ENCODE results near the gene SLC31A1. TPM values are rescaled to one million over a fixed set of nuclear protein-coding genes. Genes with fewer than 3 reads are reported as not detected.

Gene SLC31A1
- total and polyA plus RNA-seq, 2 experiments from 2014 or later, result 15.0 to 32.1 TPM

DNA sequence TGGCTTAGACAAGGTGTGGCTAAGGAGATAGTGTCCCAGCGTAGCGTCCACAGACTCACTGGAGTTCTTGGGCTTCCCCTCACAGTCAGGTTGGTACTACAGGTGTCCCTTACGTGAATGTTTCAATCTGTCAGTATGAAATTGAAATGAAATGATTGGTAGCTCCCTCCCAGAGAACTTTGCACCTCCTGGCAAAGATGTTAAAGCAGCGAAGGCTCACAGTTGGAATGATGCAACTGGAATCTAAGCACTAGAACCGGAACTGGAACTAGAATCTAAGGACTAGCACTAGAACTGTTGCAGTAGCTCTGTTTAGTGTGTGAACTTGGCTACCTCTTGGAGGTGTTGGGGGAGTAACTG is 1.1 kb downstream of the SLC31A1 start (continued):
- TF ChIP-seq, protein P1, sequence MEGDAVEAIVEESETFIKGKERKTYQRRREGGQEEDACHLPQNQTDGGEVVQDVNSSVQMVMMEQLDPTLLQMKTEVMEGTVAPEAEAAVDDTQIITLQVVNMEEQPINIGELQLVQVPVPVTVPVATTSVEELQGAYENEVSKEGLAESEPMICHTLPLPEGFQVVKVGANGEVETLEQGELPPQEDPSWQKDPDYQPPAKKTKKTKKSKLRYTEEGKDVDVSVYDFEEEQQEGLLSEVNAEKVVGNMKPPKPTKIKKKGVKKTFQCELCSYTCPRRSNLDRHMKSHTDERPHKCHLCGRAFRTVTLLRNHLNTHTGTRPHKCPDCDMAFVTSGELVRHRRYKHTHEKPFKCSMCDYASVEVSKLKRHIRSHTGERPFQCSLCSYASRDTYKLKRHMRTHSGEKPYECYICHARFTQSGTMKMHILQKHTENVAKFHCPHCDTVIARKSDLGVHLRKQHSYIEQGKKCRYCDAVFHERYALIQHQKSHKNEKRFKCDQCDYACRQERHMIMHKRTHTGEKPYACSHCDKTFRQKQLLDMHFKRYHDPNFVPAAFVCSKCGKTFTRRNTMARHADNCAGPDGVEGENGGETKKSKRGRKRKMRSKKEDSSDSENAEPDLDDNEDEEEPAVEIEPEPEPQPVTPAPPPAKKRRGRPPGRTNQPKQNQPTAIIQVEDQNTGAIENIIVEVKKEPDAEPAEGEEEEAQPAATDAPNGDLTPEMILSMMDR (conservative IDR thresholded peaks at IDR 0.05; ENCODE audit: low read depth in 2 of 2), result no peak
- TF ChIP-seq STAT1 (IDR thresholded peaks at IDR 0.05; ENCODE audit: unreplicated experiment), result no peak
- TF ChIP-seq, protein P2, sequence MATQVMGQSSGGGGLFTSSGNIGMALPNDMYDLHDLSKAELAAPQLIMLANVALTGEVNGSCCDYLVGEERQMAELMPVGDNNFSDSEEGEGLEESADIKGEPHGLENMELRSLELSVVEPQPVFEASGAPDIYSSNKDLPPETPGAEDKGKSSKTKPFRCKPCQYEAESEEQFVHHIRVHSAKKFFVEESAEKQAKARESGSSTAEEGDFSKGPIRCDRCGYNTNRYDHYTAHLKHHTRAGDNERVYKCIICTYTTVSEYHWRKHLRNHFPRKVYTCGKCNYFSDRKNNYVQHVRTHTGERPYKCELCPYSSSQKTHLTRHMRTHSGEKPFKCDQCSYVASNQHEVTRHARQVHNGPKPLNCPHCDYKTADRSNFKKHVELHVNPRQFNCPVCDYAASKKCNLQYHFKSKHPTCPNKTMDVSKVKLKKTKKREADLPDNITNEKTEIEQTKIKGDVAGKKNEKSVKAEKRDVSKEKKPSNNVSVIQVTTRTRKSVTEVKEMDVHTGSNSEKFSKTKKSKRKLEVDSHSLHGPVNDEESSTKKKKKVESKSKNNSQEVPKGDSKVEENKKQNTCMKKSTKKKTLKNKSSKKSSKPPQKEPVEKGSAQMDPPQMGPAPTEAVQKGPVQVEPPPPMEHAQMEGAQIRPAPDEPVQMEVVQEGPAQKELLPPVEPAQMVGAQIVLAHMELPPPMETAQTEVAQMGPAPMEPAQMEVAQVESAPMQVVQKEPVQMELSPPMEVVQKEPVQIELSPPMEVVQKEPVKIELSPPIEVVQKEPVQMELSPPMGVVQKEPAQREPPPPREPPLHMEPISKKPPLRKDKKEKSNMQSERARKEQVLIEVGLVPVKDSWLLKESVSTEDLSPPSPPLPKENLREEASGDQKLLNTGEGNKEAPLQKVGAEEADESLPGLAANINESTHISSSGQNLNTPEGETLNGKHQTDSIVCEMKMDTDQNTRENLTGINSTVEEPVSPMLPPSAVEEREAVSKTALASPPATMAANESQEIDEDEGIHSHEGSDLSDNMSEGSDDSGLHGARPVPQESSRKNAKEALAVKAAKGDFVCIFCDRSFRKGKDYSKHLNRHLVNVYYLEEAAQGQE (IDR thresholded peaks at IDR 0.05; ENCODE audit: unreplicated experiment), result no peak
- TF ChIP-seq, protein P3, sequence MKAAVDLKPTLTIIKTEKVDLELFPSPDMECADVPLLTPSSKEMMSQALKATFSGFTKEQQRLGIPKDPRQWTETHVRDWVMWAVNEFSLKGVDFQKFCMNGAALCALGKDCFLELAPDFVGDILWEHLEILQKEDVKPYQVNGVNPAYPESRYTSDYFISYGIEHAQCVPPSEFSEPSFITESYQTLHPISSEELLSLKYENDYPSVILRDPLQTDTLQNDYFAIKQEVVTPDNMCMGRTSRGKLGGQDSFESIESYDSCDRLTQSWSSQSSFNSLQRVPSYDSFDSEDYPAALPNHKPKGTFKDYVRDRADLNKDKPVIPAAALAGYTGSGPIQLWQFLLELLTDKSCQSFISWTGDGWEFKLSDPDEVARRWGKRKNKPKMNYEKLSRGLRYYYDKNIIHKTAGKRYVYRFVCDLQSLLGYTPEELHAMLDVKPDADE (IDR thresholded peaks at IDR 0.05), result no peak
- no peak for TF ChIP-seq NANOG (IDR thresholded peaks at IDR 0.05; ENCODE audit: borderline replicate concordance)
- no peak for TF ChIP-seq ZNF331 (CRISPR knock-in tag; IDR thresholded peaks at IDR 0.05; ENCODE audit: low read depth)
- no peak for TF ChIP-seq JUNB (IDR thresholded peaks at IDR 0.05; ENCODE audit: unreplicated experiment)
- TF ChIP-seq POLR2AphosphoS5 (IDR thresholded peaks at IDR 0.05; ENCODE audit: low read depth), result no peak
- TF ChIP-seq CREB1 (CRISPR knock-in tag; IDR thresholded peaks at IDR 0.05; ENCODE audit: low read depth), result no peak

DNA sequence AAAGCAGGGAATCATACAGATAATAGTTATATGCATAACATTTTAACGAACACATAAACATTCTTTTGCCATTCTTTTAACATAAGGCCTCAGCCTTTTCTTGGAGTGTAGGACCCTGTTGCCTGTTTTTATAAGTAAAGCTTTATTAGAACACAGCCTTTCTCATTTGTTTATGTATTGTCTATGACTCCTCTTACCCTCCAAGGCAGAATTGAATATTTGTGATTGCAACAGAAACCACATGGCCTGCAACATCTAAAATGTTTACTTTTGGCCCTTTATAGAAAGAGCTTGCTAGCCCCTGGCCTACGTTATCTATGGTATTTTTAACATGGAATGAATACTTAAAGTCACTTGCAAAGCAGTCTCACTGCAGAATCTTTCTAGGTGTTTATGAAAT is 2.6 kb downstream of the SLC31A1 start:
- H4K20me1 ChIP-seq (replicated peaks; ENCODE audit: insufficient read depth), result 0 out of 2 replicates have a peak, but pooled peaks cover 4% of the 10 kb centered on the region
- no peak overlapping the region for H3K4me2 ChIP-seq
- TF ChIP-seq, protein P1 (conservative IDR thresholded peaks at IDR 0.05; ENCODE audit: low read depth in 2 of 2), result no peak
- TF ChIP-seq ZNF114 (CRISPR knock-in tag; IDR thresholded peaks at IDR 0.05), result no peak
- no peak for TF ChIP-seq EZH2phosphoT487 (IDR thresholded peaks at IDR 0.05; ENCODE audit: unreplicated experiment)
- no peak for TF ChIP-seq POLR2AphosphoS5 (IDR thresholded peaks at IDR 0.05; ENCODE audit: low read depth)
- no peak for TF ChIP-seq EZH2 (IDR thresholded peaks at IDR 0.05; ENCODE audit: low read depth, unreplicated experiment)
- no peak for TF ChIP-seq JUNB (IDR thresholded peaks at IDR 0.05; ENCODE audit: unreplicated experiment)
- no peak for TF ChIP-seq ZNF331 (CRISPR knock-in tag; IDR thresholded peaks at IDR 0.05; ENCODE audit: low read depth)

More for the DNA sequence above, 2.6 kb downstream of the SLC31A1 start:
- H3K4me1 Mint-ChIP-seq, result peaks cover 15% of the 10 kb centered on the region
- no peak for ATAC-seq
- no peaks in the 10 kb centered on the region for H3K9me2 ChIP-seq (ENCODE audit: insufficient read depth)
- H3K36me3 Mint-ChIP-seq (ENCODE audit: low read depth), result no peaks in the 10 kb centered on the region; the same call in 2 of the 3 replicates
- H3K36me3 ChIP-seq (ENCODE audit: insufficient read depth), result no peaks in the 10 kb centered on the region
- H3F3A ChIP-seq (replicated peaks; ENCODE audit: low read depth), result no peaks in the 10 kb centered on the region
- no peak overlapping the region for H3K4me3 ChIP-seq
- no peak overlapping the region for H3K27ac Mint-ChIP-seq
- no peaks in the 10 kb centered on the region for H3K9me3 Mint-ChIP-seq
- H2AFZ ChIP-seq, result no peak overlapping the region
- H3K4me3 Mint-ChIP-seq, result no peak overlapping the region
- peaks cover 51% of the 10 kb centered on the region for H3K79me2 ChIP-seq (replicated peaks; ENCODE audit: insufficient read depth)
- H3K27me3 ChIP-seq (ENCODE audit: insufficient read depth), result no peaks in the 10 kb centered on the region
- no peak overlapping the region for H3K27ac ChIP-seq (ENCODE audit: low read depth)
- DNase-seq (ENCODE audit: low spot score), result no peak
- peaks cover 9% of the 10 kb centered on the region; the same call in 1 of the 2 replicates for H3K4me1 ChIP-seq (ENCODE audit: insufficient read depth)
- peaks cover 9% of the 10 kb centered on the region for H3K27me3 Mint-ChIP-seq (ENCODE audit: insufficient read depth, low read depth, poor library complexity)

Measured in GM23338 (cell line).